WTC11 (cell line): ENCODE results near the gene PPARD.

Source experiments
- CTCF ChIP-seq: fragments of 200-600 bp; IDR thresholded peaks from 2 replicates; pipeline ENCODE4 v1.8.0; 2022; ENCODE audit warnings: antibody characterized with exemption
- ELF4 ChIP-seq: sonication (generic); formaldehyde crosslinking; IDR thresholded peaks from 2 replicates; pipeline ENCODE4 v1.8.1; 2022; ENCODE audit warnings: low read depth, mild to moderate bottlenecking, moderate library complexity, missing genetic modification reagents
- MAX ChIP-seq: sonication (generic); formaldehyde crosslinking; IDR thresholded peaks from 2 replicates; pipeline ENCODE4 v1.8.0; 2022; ENCODE audit warnings: mild to moderate bottlenecking, missing genetic modification reagents
- NR1H2 ChIP-seq: sonication (generic); formaldehyde crosslinking; IDR thresholded peaks from 2 replicates; pipeline ENCODE4 v1.9.0; 2021; ENCODE audit warnings: mild to moderate bottlenecking, moderate library complexity, missing genetic modification reagents
- SP1 ChIP-seq: sonication (generic); formaldehyde crosslinking; conservative IDR thresholded peaks from 2 replicates; pipeline ENCODE4 v1.8.1; 2022; ENCODE audit warnings: missing genetic modification reagents
- USF1 ChIP-seq: sonication (generic); formaldehyde crosslinking; IDR thresholded peaks from 2 replicates; pipeline ENCODE4 v1.8.0; 2022; ENCODE audit warnings: mild to moderate bottlenecking, missing genetic modification reagents

- TF ChIP-seq NR1H2 (CRISPR knock-in tag), result no peak
- no peak for TF ChIP-seq ELF4 (CRISPR knock-in tag)
- TF ChIP-seq CTCF, result no peak
- no peak for TF ChIP-seq USF1
- TF ChIP-seq MAX (CRISPR knock-in tag), result no peak
- no peak for TF ChIP-seq SP1 (CRISPR knock-in tag)
These were observed 131.4 kb downstream of the PPARD start for GRCh38 chr6:35473850-35474130.
